GM18511 (cell line): ENCODE measurements around the gene HMGXB3.
A peak's percentile ranks its signal among the peaks of the same experiment; 100 is the strongest.

Experiments
- ATAC-seq: cut with Tn5 transposase; IDR thresholded peaks from one replicate; pipeline ENCODE4 v1.9.1; 2021; ENCODE audit warnings: mild to moderate bottlenecking, moderate library complexity; ENCODE audit not compliant: unreplicated experiment

The HMGXB3 gene

DNA sequence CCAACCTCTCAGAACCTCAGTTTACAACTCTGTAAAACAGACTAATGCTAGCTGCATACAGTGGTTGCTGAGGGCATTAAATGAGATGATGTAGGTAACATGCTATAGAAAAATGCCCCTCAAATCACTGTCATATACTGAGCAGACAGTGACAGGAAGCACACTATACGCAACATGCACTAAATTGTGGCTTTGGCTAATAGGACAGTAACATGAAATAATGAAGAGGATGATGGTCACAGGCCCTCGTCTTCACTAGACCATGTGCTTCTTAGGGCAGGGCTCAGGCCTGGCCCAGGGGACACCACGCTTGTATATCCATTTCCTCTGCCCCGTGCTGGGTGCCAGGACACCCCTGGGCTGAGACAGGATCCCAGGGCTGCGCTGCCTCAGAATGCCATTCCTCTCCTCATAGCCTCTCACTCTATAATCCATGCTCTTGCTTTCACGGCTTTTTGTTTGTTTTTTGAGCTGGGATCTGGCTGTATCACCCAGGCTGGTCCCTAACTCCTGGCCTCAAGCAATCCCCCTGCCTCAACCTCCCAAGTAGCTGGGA, 66.9 kb downstream of the HMGXB3 start:
- ATAC-seq: peak; percentile 23

DNA sequence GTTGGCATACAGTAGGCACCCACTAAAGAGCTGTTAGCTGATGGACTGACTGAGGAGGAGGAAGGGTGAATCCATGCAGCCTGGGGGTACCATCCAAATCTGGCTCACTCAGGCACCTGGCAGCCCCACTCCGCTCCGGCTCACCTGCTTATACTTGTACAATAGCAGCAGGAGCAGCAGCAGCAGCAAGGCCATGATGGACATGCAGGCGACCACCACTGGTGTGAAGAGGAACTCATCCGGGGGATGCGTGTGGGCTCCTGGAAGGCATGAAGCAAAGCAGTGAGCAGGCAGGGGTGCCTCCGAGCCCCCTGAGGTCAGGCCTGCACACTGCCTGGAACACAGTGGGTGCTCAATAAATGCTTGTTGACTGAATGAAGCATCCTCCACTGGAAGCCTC, 67.5 kb downstream of the HMGXB3 start:
- ATAC-seq: no peak

DNA sequence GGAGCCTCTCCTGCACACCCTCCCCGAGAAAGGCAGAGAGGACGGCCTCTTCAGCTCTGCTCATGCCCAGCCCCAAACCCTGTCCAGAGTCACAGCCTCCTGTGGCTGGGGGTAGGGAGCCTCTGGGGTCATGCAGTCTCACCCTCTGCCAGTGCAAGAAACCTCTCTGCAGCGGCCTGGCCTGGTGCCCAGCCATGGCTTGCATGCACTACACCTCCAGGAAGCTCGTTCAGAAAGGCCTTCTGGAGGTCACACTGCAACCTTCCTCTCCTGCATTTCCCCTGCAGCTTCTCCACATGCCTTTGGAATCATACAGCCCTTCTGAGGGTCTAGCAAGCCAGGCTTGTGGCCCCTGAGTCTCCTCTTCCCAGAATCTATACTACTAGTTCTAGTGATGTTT, 67.9 kb downstream of the HMGXB3 start:
- ATAC-seq: no peak

DNA sequence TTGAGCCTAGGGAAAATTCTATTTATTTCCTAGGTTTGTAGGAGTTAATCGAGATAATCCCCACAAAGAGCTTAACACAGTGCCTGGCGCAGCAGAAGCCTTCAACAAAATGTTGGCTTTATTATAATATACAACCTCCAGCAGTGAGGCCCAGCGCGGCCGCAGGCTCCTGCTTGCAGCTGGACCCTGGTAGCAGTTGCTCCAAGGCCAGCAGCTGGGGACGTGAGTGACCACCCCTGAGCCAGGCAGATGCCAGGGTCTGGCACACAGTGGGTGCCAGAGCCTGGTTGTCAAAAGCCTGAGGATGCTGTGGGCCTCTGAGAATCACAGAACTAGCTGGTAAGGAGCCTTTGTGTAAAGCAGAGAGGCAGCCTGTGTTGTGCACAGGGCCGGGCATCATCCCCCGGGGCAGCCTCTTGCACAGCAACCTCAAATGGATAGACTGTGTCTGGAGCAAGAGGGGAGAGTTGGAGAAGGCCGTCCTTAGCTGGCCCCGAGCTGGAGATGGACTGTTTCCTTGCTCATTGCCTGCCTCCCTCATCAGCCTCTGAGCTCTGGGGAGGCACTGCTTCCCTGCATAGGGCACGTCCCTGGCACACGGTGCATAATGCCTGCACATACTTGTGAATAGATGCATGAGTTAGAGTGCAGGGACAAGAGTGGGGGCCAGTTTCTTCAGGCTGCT, 68.6 kb downstream of the HMGXB3 start:
- no peak for ATAC-seq

DNA sequence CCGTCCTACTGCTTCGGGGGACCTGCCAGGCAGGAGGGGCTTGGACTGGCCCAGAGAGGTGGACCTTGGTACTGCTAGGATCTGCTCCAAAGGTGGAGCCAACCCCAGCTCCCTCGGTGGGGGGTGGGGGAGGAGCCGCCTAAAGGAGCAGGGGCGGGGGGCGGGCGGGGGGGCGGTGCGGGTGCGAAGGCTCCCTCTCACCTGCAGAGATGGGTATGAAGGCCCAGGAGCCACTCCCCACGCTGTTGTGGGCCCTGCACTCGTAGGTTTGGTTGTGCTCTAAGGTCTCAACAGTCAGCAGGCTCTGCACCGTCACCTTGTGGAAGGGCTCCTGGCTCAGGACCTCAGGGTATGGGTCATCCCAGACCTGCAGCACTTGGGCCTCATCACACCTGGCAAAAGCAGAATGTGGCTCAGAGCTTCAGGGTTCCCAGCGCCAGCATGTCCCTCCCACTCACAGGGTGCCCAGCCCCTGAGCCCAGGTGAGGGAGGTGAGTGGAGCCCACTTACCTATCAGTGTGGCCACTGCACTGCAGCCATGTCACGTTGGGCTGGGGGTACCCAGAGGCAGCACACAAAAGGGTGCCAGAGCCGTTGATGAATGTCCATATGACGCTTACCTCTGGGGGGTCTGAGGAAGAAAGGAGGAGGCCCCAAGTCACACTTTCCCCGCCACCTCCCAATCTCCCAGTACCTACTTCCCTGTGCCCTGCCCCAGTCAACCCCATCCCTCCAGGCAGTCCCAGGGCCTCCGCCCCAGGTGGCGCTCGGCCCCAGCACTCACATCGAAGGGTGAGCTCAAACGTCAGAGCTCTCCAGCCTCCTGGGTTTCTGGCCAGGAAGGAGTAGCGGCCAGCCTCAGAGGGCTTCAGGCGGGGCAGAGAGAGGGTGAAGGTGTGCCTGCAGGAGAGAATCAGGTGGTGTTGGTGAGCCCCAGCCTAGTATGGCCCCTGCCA, 69.4 kb downstream of the HMGXB3 start:
- ATAC-seq: no peak

DNA sequence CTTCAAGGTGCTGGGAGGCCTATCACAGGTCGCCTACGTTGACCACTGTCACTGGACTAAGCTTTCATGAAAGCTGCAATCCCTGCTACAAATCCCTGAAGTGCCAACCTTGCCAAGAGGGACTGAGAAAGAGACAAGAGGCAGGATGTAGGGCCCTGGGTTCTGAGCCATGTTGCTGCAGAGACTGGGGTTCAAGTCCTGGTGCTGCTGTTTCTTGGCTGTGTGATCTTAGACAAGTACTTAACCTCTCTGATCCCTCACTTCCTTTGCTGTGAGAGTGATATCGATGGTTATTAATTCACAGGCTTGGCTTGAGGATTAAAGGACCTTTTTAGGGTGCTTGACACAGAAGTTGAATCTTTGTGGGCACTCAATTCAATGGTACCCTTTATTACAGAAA, 70.3 kb downstream of the HMGXB3 start:
- no peak for ATAC-seq

DNA sequence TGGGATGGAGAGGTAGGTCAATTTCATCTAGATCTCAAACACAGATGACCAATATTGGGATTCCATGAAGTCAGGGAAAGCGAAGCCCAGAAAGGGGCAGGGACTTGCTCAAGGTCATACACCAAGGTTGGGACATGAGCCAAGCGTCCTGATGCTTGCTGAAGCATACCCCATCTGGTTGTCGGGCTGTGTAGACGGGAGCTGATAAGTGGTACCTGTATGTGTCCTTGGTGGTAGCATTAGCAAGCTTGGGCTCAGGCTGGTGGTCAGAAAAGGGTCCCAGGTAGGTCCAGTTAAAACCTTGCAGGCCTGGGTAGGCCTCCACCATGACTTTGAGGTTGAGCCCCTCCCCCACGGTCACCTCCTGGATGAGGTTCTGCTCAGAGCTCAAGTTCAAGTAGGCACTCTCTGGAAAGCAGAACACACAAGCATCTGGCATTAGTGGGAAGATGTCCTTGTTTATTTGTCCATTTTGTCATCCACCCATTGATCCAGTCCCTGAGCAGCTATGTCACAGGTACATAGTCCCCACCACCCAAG, 72.6 kb downstream of the HMGXB3 start:
- no peak for ATAC-seq

DNA sequence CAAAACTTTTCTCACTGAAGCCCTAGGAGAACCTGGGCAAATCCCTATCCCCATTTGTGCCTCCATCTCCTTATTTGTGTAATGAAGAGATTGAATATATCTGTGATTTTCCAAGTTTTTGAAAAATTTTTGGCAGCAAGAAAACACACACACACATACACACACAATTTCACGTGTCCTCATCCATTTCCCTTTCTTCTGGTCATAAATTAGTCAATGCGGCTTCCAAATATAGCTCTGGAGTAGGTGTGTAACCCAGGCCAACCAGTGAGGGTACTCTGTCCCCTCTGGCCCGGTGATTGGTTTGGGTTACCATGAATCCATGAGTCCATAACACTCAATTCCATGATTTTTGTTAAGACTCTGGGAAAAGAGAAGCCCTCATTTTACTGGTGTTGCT, 73.1 kb downstream of the HMGXB3 start:
- ATAC-seq: no peak

DNA sequence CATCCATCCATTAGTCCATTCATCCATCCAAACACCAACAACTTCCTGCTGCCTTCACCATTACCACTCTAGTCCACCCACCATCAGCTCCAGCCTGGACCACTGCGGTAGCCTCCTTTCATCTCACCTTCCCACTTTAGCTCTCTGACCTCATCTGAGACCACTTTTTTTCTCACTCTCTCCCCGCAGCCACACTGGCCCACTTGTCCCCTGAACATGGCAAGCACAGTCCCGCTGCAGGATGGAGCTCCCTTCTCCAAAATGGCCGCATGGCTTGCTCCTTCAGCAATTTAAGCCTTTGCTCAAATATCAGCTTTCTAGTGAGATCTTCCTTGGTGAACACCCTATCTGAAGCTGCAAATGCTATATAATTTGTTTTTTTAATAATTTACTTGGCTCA, 74.7 kb downstream of the HMGXB3 start:
- ATAC-seq: no peak

DNA sequence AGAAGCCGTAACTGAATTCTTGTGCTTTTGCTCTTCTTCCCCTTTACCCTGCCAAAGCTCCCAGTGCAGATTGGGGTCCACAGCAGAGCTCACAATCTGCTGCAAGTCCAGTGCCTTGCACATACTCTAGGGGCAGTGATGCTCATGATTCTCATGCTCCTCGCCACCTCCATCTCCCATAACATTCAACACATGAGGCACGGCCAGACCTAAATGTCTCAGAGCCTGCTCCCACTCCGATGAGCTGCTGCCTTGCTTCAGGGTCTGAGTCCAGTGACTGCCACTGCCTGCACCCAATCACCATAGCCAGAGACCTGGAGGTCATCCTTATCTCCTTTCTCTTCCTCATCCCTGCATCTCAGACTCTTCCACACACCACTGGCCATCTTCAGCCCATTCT, 75.3 kb downstream of the HMGXB3 start:
- ATAC-seq: no peak

DNA sequence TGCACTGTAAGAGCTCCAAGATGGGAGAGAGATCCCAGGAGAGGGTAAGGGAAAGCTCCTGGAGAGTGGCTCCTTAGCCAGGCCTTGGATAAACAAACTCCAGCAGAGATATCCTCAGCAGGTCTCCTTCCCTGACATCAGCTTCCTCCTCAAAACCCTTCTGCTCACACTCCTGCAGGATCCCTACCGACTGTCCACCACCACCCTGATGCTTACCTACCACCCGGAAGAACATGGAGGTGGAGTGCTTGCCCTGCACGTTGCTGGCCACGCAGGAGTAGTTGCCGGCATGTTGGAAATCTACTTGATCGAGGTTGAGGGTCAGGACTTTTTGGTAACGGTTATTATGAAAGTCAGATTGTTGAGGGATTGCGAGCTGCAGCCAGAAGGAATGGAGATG, 76.5 kb downstream of the HMGXB3 start:
- ATAC-seq: no peak

DNA sequence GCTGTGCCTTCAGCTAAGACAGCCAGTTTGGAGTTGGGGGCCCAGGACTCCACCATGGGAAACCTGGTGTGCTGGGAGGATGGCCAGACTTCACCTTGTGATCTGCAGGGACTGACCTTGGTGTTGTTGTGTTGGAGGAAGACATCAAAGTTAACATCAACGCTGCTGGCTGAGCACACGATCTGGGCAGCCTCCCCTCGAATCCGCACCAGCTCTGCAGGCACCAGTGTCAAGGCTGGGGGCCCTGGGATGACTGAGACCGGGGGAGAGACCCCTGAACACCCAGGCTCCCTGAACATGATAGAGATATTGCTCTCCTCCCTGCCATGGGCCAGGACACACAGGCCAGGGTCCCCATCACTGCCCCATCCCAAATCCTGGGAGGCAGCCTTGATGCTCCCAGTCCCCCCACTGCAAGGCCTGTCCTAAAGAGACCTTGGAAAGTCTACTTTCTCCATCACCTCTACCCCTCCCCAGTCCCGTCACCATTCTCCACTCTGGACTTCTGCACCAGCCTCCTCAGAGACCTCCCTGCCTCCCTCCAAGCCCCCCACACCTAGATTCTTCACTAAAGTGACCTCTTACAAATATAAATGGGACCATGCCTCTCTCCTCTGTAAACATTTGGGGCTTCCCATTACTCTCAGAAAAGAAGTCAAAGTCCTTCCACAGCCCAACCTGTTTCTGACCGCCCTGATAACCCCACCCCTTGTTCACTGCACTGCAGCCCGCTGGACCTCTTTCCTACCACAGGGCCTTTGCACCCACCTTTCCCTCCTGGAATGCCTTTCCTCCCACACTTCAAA, 77.7 kb downstream of the HMGXB3 start:
- no peak for ATAC-seq

DNA sequence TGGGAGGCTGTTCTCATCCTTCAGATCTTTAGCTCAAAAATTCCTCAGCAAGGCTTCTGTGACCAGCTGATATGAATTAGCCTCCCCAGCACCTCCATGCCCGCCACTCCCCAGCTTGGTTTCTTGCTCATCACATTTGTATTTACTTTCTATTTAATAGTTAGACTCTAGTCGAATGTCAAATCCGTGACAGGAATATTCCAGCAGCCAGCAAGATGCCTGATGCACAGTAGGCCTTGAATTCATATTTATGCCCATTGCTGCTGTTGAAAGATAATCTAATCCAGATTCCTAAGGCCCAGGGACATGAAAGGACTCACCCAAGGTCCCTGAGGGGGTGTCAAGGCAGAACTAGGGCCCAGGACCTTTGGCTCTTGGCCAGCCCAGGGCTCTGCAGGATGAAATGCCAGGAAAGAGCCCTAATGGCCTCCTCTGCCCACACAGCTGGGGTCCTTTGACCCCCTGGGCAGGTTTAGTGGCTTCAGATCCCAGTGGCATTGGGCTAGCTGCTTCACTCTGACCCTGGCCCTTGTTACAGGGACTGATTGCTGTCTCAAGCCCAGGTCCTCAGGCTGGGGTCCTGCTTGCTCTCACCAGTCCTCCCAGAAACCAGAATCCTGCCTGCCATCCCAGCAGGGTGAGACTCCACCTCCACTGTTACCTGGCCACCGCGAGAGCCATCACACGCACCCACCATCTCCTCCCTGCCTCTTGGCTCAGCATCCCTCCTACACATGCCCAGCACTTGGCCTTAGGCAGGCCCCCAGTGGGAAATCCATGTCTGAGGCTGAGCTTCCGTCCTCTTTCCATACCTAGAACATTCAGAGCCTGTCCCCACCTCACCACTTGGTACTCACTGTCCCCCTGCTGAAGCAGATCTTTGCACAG, 78.5 kb downstream of the HMGXB3 start:
- ATAC-seq: no peak

DNA sequence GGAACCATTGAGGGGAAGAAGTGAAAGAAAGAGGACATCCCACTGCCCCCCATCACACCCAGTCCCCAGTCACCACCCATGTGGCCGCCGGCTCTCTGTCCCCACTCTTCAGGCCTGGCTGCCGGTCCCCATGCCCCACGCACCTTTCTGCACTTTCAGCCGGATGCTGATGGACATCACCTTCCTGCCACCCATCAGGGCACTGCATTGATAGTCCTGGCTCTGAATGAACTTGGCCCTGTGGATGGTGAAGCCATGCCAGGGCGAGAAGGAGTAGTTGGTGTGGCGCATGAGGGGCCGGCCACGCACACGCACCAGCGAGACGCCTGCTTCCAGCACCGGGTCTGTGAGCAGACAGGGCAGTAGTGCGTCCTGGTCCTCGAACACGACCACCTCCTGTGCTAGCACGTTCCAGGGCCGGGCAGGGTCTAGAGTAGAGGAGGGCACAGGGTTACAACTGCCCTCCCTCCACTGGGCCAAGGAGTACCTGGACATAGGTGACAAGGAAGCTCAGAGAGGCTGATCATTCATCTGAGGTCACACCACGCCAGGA, 79.4 kb downstream of the HMGXB3 start:
- no peak for ATAC-seq

DNA sequence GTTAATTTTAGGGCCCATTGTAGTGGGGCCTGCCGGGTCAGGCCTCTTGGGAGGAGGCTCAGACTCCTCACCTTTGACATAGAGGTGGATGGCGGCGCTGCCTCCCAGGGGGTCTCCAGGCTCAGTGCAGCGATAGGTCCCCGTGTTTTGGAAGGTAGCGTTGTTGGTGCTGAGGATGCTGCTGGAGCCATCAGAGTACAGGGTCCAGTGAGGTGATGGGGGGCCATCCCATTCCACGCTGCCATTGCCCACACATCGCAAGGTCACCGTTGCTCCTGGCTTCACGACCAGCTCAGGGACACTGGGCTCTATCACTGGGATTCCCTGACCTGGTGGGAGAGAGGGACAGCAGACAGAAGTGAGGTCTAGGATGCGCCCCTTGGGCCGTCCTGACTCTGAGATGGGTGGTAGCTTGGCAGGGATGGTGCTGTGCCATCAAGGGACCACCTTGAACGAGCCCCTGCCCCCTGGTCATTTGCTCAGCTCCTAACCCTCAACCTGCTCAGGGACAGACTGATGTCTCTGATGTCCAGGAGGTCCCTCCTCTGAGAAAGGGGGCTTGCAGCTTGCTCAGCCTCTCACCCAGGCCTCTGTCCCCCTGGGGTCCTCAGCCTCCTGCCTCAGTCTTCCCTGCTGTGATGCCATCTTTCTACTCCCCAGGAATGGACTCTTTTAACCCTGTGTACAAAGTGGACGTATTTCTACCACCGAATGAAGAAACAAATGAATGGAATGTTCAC, 80.3 kb downstream of the HMGXB3 start:
- ATAC-seq: no peak

DNA sequence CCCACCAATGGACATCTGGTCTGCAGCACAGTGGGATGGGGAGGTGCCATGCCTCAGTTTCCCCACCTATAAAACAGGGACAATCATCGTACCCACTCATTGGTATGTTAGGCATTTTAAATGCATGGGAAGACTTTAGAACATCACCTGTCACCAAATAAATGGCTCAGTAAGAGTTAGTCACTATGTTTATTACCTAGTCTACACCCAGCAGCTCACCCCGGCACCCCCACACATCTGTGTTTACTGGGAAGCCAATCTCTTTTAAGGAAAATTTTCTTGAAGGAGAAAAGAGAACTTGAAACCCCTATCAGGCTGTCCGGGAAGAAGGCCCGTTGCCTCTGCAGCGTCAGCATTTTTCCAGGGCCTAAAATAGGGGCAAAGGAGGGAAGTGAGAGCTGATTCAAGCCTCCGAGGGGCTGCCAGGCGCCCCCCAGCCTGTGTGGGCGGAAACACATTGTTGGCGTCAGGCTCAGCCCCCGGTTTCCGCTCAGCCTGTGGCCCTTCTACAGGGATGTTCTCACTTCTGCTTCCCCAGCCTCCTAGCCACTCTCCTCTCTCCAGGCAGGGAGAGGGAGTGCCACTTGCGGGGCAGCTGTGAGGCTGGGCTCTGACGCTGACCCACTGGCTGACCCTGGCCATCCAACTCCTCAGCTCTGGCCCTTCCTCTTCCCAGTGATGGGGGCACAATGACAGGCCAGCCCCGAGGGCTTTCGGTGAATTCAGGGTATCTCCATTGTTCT, 81.2 kb downstream of the HMGXB3 start:
- ATAC-seq: peak; percentile 93

DNA sequence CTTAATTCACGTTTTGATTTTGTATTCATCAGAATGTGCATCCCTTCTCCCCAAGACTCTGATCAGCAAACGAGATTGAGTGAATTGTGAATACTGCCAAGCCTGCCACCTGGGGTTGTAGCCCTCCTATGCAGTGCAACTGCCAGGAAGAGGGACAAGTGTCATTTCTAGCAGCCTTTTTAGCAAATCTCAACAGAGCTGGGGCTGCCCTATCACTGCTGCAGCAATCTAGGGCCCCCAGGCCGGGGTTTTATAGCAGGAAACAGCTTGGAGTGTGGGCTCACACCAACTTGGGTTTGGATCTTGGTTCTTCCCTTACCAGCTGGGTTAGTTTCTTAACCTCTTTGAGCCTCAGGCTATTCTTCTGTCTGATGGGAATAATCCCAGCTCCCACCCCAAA, 81.8 kb downstream of the HMGXB3 start:
- ATAC-seq: peak; percentile 26

DNA sequence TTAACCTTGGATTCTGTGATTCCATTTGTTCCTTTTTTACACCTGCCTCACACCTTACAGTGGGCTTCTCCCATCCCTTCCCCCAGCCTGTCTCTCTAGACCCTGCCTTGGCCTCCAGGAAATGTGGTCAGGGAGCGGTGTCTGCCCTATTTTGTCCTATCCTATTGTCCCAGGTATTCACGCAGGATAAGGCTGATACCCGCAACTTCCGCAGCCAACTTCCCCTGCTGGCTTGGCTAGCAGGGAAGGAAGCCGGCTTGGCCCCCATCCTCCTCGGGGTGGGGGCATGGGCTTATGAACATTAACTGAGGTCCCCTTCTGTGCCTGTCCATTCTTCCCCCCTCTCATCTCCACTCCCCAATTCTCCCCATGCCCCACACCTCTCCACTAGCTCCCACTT, 82.3 kb downstream of the HMGXB3 start:
- ATAC-seq: no peak
